SH-SY5Y (cell line): ENCODE results near the gene VAV3.

Source experiments
- GATA2 ChIP-seq: IDR thresholded peaks from 2 replicates; pipeline ENCODE4 v1.6.1; 2011; ENCODE audit warnings: mild to moderate bottlenecking, low read depth, low read length
- GATA3 ChIP-seq: IDR thresholded peaks from 2 replicates; pipeline ENCODE4 v1.6.1; 2011; ENCODE audit warnings: low read depth, mild to moderate bottlenecking, low read length, moderate library complexity

DNA sequence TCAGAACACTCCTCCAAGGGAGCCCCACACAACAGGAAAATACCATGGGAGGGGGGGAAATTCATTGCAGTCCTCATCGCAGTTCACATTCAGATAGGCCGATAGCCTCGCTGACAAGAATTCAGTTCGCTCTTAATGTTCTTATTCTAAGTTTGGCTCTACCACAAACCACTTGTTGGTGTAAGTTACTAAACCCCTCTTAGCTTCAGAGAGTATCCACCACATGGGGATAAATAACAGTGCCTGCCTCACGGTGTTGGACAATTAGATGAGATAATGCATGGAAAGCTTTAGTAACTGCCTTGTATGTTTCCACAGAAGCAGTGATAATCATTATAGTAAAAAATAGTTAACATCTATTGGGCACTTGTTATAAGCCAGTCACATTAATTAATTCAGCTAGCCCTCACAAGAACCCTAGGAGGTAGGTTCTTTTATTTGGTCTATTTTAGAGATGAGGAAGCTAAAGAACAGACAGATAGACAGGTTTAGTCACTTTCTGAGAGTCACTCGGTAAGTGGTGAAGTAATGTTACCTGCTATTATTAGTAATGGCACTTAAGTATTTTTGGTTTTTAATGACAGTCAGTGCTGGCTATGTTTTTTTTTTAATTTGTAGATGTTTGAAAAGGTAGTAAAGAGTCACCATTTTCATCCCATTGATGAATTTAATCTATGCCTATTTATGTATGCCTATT, 10.1 kb downstream of the VAV3 start:
- TF ChIP-seq GATA2, result no peak
- no peak for TF ChIP-seq GATA3
